Measurements from ENCODE around the gene BARX2. TPM values are rescaled to one million over a fixed set of nuclear protein-coding genes. Genes with fewer than 3 reads are reported as not detected.
A peak's percentile ranks its signal among the peaks of the same experiment; 100 is the strongest.

Gene BARX2
- total RNA-seq, 1 donor from 2014 or later, result 0.18 TPM

DNA sequence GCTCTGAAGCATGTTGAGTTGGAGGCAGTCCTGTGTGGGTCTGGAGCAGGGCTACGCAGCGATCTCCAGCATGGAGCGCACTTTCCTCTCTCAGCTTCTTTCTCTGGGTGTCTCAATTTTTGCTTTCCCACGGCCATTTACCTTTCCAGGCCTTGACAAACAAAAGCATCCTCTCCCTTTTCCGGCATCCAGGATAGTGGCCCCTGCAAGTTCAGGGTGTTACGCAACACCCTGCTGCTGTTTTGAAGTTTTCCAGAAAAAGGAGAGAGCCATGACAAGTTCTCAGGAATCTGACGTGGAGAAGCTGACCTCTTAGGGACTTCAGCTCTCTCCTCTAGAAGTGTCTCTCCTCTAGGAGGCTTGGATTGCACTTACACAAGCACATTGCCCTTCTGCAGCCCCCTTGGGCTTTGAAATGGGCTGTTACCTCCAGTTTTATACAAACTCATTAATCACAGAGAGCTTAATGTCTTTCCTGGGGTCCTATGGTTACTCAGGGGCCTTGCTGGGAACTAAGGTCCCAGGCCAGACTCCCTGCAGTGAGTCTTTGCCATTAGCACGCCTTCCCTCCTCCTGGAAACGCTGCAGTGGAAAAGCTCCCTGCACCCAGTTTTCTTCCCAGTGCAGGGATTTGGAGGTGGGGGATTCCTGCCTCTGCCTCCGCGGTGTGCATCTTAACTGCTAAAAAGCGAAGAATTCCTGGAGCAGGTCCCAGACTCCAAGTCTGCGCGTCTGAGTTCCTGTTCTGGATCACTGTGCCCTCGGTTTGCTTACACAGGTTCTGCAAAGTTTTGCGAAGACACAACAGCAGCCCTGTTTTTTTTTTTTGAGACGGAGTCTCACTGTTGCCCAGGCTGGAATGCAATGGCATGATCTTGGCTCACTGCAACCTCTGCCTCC, 80.4 kb downstream of the BARX2 start:
- Mint-ChIP-seq H3K4me1 (ENCODE audit: unreplicated experiment) (peaks cover 19% of the 10 kb centered on the region), H3K27ac (ENCODE audit: unreplicated experiment) (peak overlapping the region; percentile 31), H3K4me3 (ENCODE audit: unreplicated experiment) (no peak overlapping the region), H3K36me3 (ENCODE audit: low read depth, unreplicated experiment) (no peaks in the 10 kb centered on the region), H3K9me3 (ENCODE audit: unreplicated experiment) (no peaks in the 10 kb centered on the region), H3K27me3 (ENCODE audit: unreplicated experiment) (peaks cover 2% of the 10 kb centered on the region)
- TF ChIP-seq, protein P1, sequence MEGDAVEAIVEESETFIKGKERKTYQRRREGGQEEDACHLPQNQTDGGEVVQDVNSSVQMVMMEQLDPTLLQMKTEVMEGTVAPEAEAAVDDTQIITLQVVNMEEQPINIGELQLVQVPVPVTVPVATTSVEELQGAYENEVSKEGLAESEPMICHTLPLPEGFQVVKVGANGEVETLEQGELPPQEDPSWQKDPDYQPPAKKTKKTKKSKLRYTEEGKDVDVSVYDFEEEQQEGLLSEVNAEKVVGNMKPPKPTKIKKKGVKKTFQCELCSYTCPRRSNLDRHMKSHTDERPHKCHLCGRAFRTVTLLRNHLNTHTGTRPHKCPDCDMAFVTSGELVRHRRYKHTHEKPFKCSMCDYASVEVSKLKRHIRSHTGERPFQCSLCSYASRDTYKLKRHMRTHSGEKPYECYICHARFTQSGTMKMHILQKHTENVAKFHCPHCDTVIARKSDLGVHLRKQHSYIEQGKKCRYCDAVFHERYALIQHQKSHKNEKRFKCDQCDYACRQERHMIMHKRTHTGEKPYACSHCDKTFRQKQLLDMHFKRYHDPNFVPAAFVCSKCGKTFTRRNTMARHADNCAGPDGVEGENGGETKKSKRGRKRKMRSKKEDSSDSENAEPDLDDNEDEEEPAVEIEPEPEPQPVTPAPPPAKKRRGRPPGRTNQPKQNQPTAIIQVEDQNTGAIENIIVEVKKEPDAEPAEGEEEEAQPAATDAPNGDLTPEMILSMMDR (IDR thresholded peaks at IDR 0.05; ENCODE audit: unreplicated experiment), result no peak
- no peak for DNase-seq (ENCODE audit: low spot score)

DNA sequence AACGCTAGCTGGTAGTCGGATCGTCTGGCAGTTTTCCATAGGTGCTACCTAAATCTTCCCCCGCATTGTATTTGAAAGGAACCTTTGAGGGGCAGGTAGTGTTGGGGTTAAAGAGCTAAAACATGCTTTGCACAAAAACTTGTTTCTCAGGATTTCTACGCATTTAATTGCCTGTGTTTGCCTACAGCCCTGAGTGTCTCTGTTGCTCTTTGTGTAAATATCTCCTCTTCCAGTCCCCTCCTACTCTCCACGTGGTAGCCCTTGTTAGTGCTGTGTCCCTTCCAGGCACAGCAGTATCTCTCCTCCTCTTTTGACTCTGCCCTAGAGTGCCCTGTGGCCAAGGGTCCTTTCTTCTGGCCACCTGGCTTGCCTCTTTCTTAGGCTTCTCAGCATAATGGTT, 81.7 kb downstream of the BARX2 start:
- Mint-ChIP-seq H3K36me3 (ENCODE audit: low read depth, unreplicated experiment) (no peaks in the 10 kb centered on the region), H3K27me3 (ENCODE audit: unreplicated experiment) (peaks cover 2% of the 10 kb centered on the region), H3K4me1 (ENCODE audit: unreplicated experiment) (peaks cover 19% of the 10 kb centered on the region), H3K9me3 (ENCODE audit: unreplicated experiment) (no peaks in the 10 kb centered on the region), H3K27ac (ENCODE audit: unreplicated experiment) (no peak overlapping the region), H3K4me3 (ENCODE audit: unreplicated experiment) (no peak overlapping the region)
- TF ChIP-seq, protein P1 (IDR thresholded peaks at IDR 0.05; ENCODE audit: unreplicated experiment), result no peak
- DNase-seq (ENCODE audit: low spot score), result no peak

GRCh38 chr11:129458278-129458677, 82.6 kb downstream of the BARX2 start:
- peaks cover 19% of the 10 kb centered on the region for H3K4me1 Mint-ChIP-seq (ENCODE audit: unreplicated experiment)

GRCh38 chr11:129458756-129459535, 83.3 kb downstream of the BARX2 start:
- Mint-ChIP-seq H3K4me3 (ENCODE audit: unreplicated experiment) (no peak overlapping the region), H3K4me1 (ENCODE audit: unreplicated experiment) (peaks cover 19% of the 10 kb centered on the region), H3K27me3 (ENCODE audit: unreplicated experiment) (peaks cover 2% of the 10 kb centered on the region), H3K27ac (ENCODE audit: unreplicated experiment) (no peak overlapping the region), H3K9me3 (ENCODE audit: unreplicated experiment) (no peaks in the 10 kb centered on the region), H3K36me3 (ENCODE audit: low read depth, unreplicated experiment) (no peaks in the 10 kb centered on the region)
- no peak for DNase-seq (ENCODE audit: low spot score)
- TF ChIP-seq, protein P1 (IDR thresholded peaks at IDR 0.05; ENCODE audit: unreplicated experiment), result no peak

More at GRCh38 chr11:129458278-129458677, 82.6 kb downstream of the BARX2 start:
- Mint-ChIP-seq H3K4me3 (ENCODE audit: unreplicated experiment) (no peak overlapping the region), H3K9me3 (ENCODE audit: unreplicated experiment) (no peaks in the 10 kb centered on the region), H3K27me3 (ENCODE audit: unreplicated experiment) (peaks cover 2% of the 10 kb centered on the region), H3K27ac (ENCODE audit: unreplicated experiment) (no peak overlapping the region), H3K36me3 (ENCODE audit: low read depth, unreplicated experiment) (no peaks in the 10 kb centered on the region)
- DNase-seq (ENCODE audit: low spot score), result no peak
- TF ChIP-seq, protein P1 (IDR thresholded peaks at IDR 0.05; ENCODE audit: unreplicated experiment), result no peak

Data from endothelial cell (in vitro differentiated cells).